Measurements from ENCODE around the gene MCIDAS. TPM values are rescaled to one million over a fixed set of nuclear protein-coding genes. Genes with fewer than 3 reads are reported as not detected.

The MCIDAS gene
- not detected in 2 replicates for total RNA-seq

DNA sequence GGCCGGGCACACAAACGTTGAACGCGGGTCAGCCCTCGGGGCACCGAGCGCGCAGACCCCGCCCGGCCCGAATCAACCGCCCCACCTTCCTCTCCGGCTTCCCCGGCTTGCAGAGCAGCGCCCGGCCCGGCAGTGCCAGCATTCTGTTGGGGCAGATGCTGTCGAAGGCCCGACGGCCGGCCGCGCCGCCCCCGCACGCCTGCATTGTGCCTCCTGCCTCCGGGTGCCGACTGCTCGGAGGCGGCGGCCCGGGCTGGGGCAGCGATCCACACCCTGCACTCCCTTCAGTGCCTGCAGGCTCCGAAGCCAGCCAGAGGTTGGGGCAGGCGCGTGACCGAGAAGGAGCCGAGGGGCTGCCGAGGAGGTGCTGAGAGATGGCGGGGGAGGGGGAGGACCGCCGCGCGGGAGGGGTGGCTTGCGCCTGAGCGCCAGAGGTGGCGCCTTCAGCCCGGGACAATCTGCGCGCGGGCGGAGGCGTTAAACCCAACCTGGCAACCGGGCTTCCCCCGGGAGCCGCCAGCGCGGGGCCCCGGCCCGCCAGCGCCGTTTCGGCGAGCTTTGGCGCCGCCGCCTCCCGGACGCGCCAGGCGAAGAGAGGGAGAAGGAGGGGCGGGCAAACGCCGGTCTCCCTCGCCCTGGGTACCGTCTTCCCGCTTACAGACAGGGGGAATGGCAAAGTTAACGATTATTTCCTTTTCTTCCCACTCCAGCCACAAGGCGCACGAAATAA is at the start of gene MCIDAS:
TSS of gene MCIDAS (minus strand) at position 382 of the 730 bp plus-strand sequence. CDS start at position 205, 177 bp downstream.

DNA sequence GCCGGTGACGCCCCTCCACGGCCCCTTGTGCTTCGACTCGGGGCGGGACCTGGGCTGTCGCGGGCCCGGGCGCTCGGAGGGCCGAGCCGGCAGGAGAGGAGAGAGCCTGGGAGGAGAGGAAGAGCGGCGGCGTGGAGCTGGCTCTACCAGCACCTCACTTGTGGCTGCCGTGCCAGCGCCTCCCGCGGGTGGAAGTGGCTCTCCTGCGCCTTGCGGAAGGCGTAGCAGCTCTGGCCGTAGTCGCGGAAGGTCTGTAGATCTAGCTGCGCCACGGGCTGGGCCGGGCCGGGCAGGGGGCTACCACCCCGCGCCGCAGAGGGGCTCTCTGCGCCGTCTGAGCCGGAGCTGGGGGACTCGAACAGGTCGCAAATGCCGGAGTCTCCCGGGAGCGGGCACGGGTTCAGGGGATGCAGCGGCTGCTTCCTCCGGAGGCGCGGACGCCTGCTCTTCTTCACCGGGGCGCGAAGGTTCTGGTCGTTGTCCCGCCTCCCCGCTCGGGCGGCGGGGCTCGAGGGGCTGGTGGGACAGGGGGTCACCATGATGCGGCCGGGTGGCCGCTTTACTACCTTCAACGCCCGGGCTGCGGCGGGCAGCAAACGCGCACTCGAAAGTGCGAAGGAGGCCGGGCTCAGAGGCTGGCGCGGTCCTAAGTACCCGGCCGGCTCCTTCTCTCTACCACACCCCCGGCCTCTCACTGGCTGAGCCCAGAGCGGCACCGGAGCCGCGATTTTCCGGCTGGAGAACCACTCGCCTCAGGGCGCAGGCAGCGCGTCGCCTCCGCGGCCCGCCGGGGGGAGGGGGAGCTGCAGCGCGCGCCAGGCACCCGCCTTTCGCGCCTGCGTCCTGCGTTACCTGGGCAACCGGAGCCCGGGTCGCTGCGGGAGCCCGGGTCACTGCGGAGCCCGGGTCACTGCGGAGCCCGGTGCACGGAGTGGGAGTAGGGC is 6.1 kb upstream of the MCIDAS start, which contains the start of gene CCNO:
TSS of gene CCNO (minus strand) at position 624 of the 944 bp plus-strand sequence. CDS start at position 539, 85 bp downstream.

GRCh38 chr5:55172937-55173686 is 54.0 kb downstream of the MCIDAS start, which contains the start of gene CDC20B:
CDC20B (minus strand) TSS chr5:55173177; CDS start chr5:55173000, 177 bp downstream.

Other genes with a start within 250 kb of the MCIDAS start
- gene ESM1, start 241.7 kb downstream of the MCIDAS start, total RNA-seq = 54.3 and 370 TPM in 2 replicates
- 0.07 and 0.13 TPM in 2 replicates for gene GZMK, start 203.1 kb downstream of the MCIDAS start, total RNA-seq
- not detected in 2 replicates for gene GZMA, start 124.7 kb downstream of the MCIDAS start, total RNA-seq
- gene GPX8, start 67.1 kb downstream of the MCIDAS start, total RNA-seq = 110 and 162 TPM in 2 replicates
- 0.07 TPM in 1 of 2 replicates, not detected in the other for gene CDC20B, start 54.1 kb downstream of the MCIDAS start, total RNA-seq
- gene CCNO, start 6.3 kb upstream of the MCIDAS start, total RNA-seq = 0.13 and 1.1 TPM in 2 replicates
- 32.1 and 38.8 TPM in 2 replicates for gene DHX29, start 80.4 kb upstream of the MCIDAS start, total RNA-seq
- gene MTREX, start 80.7 kb upstream of the MCIDAS start, total RNA-seq = 65.3 and 85.6 TPM in 2 replicates

Measured in smooth muscle cell of the pulmonary artery (primary cell).